ENCODE data around the gene DOCK9.

- no peak for TF ChIP-seq CTCF (conservative IDR thresholded peaks at IDR 0.05 in 1 of 2, IDR thresholded peaks at IDR 0.05 in 1 of 2; ENCODE audit: low read depth in 1 of 2, low read length in 2 of 2)
- no peak for TF ChIP-seq EZH2 (IDR thresholded peaks at IDR 0.05; ENCODE audit: low read length, missing control alignments)
Measured at GRCh38 chr13:98959786-98960605, 17.9 kb downstream of the DOCK9 start.
